A673 (cell line): Measurements from ENCODE around the gene SLC10A2.

Source experiments
- CTCF ChIP-seq: fragments of 300-800, 200-600 bp; sonication (generic); conservative IDR thresholded peaks from 2 replicates; pipeline ENCODE4 v1.5.1; 2017; ENCODE audit warnings: low read depth, mild to moderate bottlenecking, antibody characterized with exemption, low read length, moderate library complexity, mixed read lengths
- EZH2 ChIP-seq: fragments of 200-600 bp; sonication (generic); IDR thresholded peaks from 2 replicates; pipeline ENCODE4 v1.6.1; 2017; ENCODE audit warnings: borderline replicate concordance, low read depth, mild to moderate bottlenecking, mixed read lengths, antibody characterized with exemption, low read length; ENCODE audit not compliant: poor library complexity, severe bottlenecking

GRCh38 chr13:103097366-103097928 is 31.2 kb upstream of the SLC10A2 start:
- no peak for TF ChIP-seq CTCF
- TF ChIP-seq EZH2 = no peak
